Keratinocyte (primary cell): ENCODE results near the gene CXCL14.

Source experiments
- EZH2 ChIP-seq: IDR thresholded peaks from one replicate; pipeline ENCODE4 v1.6.1; 2012; ENCODE audit warnings: inconsistent platforms, mild to moderate bottlenecking, low read length, moderate library complexity
- TF ChIP-seq, protein P1 (sequence below), 3 experiments: IDR thresholded peaks in 1 of 3; conservative IDR thresholded peaks in 1 of 3; optimal IDR thresholded peaks in 1 of 3; 2 replicates in 2 of 3; 3 replicates in 1 of 3; pipeline versions ENCODE3 to v1.5.1; 2011; ENCODE audit warnings: low read length in 3 of 3, mild to moderate bottlenecking in 3 of 3, moderate library complexity in 2 of 3, control low read depth in 1 of 3, inconsistent platforms in 1 of 3; ENCODE audit not compliant: insufficient read depth in 2 of 3; ENCODE audit errors: extremely low read depth in 1 of 3

DNA sequence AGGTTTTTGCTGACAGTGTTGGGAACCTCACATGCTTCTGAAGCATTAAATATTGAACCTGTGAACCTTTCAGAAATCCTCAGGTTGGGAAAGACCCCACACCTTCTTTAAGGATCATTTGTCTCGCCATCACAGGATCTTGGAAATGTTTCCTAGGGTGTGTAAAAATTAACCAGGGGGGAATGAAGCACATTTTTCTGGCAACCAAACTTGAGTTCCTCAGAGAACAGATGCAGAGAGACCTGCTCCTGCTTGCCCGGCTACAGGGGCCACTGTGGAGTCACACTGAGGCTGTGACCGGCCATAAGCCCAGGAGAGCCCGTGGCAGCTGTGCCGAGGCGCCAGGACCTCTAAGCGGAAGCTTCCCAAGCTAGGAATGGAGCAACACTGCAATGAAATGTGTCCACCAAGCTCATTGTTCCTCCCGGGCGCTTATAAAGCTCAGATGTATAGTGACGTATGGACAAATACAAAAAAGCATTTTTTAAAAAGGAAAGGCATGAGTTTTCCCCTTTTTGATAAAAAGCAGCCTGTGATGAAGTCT is 7.7 kb downstream of the CXCL14 start:
- TF ChIP-seq, protein P1, sequence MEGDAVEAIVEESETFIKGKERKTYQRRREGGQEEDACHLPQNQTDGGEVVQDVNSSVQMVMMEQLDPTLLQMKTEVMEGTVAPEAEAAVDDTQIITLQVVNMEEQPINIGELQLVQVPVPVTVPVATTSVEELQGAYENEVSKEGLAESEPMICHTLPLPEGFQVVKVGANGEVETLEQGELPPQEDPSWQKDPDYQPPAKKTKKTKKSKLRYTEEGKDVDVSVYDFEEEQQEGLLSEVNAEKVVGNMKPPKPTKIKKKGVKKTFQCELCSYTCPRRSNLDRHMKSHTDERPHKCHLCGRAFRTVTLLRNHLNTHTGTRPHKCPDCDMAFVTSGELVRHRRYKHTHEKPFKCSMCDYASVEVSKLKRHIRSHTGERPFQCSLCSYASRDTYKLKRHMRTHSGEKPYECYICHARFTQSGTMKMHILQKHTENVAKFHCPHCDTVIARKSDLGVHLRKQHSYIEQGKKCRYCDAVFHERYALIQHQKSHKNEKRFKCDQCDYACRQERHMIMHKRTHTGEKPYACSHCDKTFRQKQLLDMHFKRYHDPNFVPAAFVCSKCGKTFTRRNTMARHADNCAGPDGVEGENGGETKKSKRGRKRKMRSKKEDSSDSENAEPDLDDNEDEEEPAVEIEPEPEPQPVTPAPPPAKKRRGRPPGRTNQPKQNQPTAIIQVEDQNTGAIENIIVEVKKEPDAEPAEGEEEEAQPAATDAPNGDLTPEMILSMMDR (optimal IDR thresholded peaks at IDR 0.05 in 1 of 3, IDR thresholded peaks at IDR 0.05 in 1 of 3, conservative IDR thresholded peaks at IDR 0.05 in 1 of 3; ENCODE audit: extremely low read depth in 1 of 3, insufficient read depth in 2 of 3, low read length in 3 of 3) = no peak
- no peak for TF ChIP-seq EZH2
